GM23248 (cell line): ENCODE results near the gene UBASH3B.

ENCODE experiments used
- EZH2 ChIP-seq: fragments of 200-600 bp; sonication (generic); IDR thresholded peaks from 2 replicates; pipeline ENCODE4 v1.6.1; 2018; ENCODE audit warnings: antibody characterized with exemption, mild to moderate bottlenecking; ENCODE audit not compliant: insufficient read depth, poor library complexity, severe bottlenecking
- EZH2phosphoT487 ChIP-seq: fragments of 200-600 bp; sonication (generic); IDR thresholded peaks from 2 replicates; pipeline ENCODE4 v1.6.1; 2018; ENCODE audit warnings: antibody characterized with exemption, moderate library complexity, mild to moderate bottlenecking, low read depth; ENCODE audit not compliant: insufficient read depth

GRCh38 chr11:122776546-122776945 lies 121.0 kb downstream of the UBASH3B start:
- TF ChIP-seq EZH2phosphoT487, result no peak
- no peak for TF ChIP-seq EZH2
